Measurements from ENCODE around the gene STUM.
"Not testable (repeated sequence)": the region's sequence is repeated elsewhere in the genome, so short reads cannot be mapped to it uniquely, and the experiment has no call there.

The STUM gene, protein sequence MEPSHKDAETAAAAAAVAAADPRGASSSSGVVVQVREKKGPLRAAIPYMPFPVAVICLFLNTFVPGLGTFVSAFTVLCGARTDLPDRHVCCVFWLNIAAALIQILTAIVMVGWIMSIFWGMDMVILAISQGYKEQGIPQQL

GRCh38 chr1:226548256-226549093 is at the start of gene STUM:
Gene STUM, plus strand, starts transcription at chr1:226548764. Its CDS starts 141 bp downstream, at chr1:226548905.
- DNase-seq, result peak in 1 of 2 donors; percentile 19

DNA sequence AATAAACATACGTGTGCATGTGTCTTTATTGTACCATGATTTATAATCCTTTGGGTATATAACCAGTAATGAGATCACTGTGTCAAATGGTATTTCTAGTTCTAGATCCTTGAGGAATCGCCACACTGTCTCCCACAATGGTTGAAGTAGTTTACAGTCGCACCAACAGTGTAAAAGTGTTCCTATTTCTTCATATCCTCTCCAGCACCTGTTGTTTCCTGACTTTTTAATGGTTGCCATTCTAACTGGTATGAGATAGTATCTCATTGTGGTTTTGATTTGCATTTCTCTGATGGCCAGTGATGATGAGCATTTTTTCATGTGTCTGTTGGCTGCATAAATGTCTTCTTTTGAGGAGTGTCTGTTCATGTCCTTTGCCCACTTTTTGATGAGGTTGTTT is 48.9 kb upstream of the STUM start:
- DNase-seq, result not testable (repeated sequence)

GRCh38 chr1:226506021-226506420 is 42.5 kb upstream of the STUM start:
- no peak for DNase-seq

DNA sequence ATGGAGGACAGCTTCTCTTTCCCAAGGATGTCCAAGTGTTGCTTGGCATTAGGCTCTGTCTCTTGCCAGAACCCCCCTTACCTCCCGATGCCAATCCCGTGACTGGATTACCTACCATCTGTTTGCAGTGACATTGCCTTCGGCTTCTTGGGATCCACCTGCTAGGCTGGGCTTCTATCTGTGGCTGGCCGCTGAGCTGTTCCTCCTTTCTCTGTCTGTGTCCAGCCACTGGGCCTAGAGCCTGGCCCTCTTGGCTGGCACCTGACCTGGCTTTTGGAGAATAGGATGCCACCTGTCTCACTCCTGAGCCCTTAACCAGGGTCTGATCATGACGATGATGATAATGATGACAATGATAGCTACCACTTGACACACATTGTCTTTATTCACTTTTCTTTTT is 41.6 kb upstream of the STUM start:
- no peak for DNase-seq

DNA sequence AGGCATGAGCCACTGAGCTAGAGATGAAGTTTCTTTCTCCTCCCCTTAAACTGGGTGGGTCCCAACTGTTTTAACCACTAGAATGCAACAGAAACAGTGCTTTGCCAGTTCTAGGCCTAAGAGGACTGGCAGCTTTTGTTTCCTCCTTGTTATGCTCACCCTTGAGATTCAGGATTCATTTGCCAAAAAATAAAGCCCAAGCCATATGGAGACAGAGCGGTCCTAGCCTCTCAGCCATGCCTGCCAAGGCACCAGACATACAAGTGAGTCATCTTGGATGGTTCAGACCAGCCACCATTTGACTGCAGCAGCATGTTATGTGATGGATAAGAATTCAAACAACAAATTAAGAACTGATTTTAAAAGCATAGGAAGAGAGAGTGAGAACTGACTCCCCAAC is 38.1 kb upstream of the STUM start:
- DNase-seq, result no peak

GRCh38 chr1:226511296-226511695 is 37.3 kb upstream of the STUM start:
- DNase-seq, result no peak

- no peak for DNase-seq
Measured at GRCh38 chr1:226512076-226512728, 36.4 kb upstream of the STUM start.

- no peak for DNase-seq
Measured at GRCh38 chr1:226518375-226518774, 30.2 kb upstream of the STUM start.

DNA sequence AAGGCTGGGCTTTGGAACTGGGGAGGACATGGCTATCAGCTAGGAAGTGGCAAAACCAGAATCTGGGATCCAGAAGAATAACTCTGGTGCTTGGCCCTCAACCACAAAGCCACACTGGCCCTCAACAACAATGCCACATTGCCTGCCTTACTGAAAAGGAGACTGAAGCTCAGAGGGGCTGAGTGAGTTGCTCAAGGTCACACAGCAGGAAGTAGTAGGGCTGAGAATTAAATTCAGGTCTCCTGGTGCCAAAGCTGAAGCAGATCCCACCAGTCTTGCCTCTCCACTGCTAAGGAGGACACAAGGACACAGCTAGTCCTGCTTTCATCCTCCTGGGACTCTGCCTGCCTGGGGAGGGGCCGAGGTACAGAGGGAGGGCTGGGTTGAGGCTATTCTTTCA is 29.4 kb upstream of the STUM start:
- DNase-seq, result no peak

DNA sequence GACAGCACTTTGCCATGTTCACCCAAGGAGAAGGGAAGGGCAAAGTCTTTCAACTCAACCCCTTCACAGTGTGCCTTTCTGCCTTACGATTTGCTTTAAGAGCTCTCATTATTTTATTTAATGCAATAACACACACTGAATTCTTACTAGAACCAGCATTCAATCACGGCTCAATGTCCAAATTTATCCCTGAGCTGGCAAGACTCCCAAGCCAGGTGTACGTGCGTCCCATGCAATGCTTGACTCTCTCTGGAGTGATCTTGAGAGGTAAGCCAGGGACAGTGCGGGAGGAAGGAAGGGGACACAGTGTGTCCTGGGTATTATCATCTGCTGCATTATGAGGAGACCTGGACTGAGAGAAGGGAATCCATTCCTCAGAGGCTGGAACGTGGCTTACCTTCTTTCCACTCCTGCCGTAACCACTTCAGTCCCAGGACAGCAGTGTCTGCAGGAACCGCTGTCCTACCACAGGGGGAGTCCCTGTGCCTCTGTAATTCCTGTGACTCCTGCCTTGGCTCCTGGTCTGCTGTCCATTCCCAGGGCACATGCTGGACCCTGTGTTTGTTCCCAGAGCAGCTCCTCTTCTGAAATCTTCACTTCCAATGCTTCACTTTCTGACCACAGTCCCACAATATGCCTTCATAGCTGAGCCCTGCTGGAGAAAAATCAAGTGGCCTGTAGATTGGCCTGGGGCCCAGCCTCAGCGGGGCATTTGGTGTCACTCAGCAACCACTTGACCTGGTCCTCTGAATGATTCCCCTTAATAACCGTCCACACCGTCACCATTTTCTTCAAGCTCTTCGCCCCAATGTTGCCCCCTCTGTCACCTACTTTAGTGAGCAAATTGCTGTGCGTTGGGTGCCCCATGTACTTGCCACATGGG is 28.6 kb upstream of the STUM start:
- no peak for DNase-seq

DNA sequence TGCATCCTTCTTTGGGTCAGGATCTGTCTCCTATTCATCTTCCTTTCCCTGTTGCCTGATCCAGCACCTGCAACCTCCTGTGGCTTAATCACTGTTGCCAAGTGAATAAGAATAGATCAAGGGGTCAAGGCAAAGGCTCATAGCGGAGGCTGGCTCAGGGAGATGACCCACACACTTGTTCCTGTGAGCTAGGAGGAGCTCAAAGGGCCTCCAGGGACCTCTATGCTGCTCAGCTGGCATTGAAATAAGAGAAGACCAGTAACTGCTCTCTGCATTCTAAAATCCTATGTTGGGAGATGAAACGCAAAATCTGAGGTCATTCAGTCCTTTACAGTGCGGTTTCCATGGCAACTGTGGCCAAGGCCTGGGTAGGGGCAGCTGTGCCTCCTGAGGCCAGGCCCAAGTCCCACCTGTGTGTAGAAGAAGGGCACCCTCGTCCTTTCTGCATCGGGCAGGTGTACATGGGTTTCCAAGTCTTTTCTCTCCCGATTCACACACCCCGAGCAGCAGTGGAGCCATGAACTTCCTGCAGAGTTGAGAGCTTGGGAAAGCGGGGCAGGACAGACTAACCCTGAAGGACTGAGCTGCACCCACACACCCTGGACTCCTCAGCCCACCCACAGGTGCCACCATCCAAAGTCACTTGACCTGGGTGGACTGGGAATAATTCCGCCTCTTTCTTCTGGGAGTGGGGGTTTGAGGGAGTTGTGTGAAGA is 27.8 kb upstream of the STUM start:
- no peak for DNase-seq

- DNase-seq, result no peak
Measured at GRCh38 chr1:226523646-226524406, 24.7 kb upstream of the STUM start.

- no peak for DNase-seq
Measured at GRCh38 chr1:226524547-226524946, 24.0 kb upstream of the STUM start.

- DNase-seq, result no peak
Measured at GRCh38 chr1:226525750-226526149, 22.8 kb upstream of the STUM start.

- no peak for DNase-seq
Measured at GRCh38 chr1:226526801-226527595, 21.6 kb upstream of the STUM start.

- no peak for DNase-seq
Measured at GRCh38 chr1:226529891-226530290, 18.7 kb upstream of the STUM start.

DNA sequence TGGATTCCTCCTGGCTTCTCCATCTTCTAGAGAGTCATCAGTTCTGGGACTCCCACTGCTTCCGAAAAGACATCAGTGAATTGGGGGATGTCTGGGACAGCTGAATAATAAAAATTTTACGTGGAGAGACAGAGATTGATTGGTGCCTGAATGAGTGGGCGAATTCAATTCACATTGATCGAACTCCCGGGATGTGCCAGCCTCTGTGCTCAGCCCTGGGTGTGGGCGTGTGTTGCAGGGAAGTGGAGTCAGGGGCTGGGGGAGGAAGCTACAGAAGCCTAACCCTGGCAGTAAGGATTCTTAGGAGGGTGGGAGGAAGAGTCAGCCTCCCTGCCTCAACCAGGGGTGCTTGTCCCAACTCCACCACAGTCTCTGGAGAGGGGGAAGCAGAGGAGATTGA is 18.0 kb upstream of the STUM start:
- DNase-seq, result no peak

DNA sequence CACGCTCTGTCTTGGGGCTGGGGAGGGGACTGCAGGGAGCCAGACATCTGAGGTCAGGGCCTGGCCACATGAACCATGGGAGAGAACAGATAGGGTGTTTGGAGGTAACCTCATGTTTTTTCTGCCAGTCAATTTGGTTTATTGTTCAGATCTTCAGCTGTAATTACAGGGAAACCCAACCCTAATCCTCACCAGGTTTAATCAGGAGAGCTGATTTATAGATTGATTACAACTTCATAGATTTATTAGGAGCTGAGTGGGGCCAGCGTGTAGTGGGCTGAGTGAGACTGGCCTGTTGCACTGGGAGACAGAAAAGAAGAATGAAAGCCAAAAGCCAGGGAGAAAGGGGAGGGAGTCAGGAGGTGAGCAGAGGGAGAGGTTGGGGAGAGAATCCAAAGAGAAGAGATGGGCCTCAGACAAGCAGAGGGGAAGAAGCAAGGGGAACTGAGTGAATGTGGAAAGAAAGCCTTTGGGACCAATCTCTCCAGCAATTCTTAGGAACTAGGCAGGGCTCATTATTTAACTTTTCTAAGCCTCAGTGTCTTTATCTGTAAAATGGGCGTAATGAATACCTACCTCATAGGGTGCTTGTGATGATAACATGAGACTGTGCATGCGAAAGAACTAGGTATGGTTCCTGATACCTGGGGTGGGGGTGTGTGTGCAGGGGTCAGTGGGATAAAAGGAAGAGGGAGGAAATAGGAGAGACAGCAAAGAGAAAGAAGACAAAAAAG is 17.0 kb upstream of the STUM start:
- no peak for DNase-seq

DNA sequence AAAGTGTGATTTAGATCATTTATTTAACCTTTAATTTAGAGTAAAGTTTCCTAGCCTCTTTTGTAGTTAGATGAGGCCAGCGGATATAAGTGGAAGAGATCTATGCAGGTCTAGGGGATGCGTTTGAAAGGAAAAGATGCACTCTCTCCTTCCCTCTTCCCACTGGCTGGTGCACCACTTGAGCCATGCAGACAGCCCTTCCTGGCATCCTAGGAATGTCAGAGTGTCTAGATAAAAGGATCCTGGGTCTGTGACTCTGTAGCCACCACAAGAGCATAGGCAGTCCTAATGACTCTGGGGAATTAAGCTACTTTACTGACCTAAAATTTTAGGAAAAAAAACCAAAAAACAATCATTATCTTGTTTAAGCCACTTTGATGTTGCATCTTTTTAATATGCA is 16.0 kb upstream of the STUM start:
- no peak for DNase-seq

GRCh38 chr1:226533220-226533619 is 15.3 kb upstream of the STUM start:
- DNase-seq, result no peak
